Occipital lobe (tissue), 2 donors: ENCODE results near the gene MASP1. TPM values are rescaled to one million over a fixed set of nuclear protein-coding genes. Genes with fewer than 3 reads are reported as not detected.

ENCODE experiments used
- DNase-seq: peaks from one replicate; lab custom pipeline; 2025; lab: John Stamatoyannopoulos, UW
- total RNA-seq: library from RNA; depleted of rRNA; stranded (reverse); fragments of >200 nt; gene quantifications from one replicate; pipeline ENCODE4 v1.2.3, GENCODE V29; 2014

Gene MASP1
- total RNA-seq, 1 donor from 2014 or later: 17.2 TPM

DNA sequence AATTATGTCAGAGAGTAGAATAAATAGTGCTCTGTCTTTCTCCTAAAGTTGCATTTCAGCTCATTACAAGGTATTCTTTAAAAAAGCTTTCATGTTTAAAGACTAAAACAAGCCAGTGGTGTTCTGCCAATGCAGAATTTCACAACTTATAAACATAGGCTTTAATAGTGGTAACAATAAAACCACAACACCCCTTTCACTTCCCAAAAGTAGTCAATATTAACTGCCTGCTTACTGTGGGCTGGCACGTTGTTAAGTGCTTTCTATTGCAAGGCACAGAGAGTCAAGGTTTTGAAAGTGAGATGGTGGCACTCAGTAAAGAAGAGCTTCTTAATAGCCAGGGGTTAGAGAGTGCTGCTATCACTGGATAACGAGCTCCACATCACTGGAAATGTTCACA lies 102.6 kb downstream of the MASP1 start:
- no peak for DNase-seq

DNA sequence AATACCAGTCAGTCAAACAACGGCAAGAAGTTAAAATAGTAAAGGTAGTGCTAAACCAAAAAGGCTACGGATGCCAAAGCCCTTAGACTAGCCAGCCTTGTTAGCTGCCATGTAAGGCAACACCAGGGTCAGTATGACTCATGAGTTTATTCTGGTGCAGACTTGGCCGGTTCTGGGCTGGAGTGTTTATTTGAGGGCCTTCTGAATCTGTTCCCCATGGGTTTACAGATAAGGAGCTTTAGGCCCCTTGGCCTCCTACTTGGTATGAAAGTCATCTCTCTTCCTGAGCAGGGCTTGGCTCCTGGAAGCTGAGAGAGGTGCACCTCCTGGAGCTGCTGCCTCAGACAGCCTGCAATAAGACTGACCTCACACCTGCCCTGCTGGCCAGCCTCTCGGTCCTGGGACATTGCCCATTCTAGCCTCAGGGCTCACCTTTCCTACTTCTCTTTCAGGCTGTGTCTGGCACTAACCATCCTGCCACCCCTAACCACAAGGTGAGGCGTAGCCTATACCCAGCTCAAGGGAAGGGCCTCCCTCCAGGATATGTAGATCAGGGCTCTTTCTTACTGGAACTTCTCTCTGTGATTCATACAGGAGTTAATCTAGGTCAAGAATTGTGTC lies 104.6 kb downstream of the MASP1 start:
- DNase-seq: no peak

DNA sequence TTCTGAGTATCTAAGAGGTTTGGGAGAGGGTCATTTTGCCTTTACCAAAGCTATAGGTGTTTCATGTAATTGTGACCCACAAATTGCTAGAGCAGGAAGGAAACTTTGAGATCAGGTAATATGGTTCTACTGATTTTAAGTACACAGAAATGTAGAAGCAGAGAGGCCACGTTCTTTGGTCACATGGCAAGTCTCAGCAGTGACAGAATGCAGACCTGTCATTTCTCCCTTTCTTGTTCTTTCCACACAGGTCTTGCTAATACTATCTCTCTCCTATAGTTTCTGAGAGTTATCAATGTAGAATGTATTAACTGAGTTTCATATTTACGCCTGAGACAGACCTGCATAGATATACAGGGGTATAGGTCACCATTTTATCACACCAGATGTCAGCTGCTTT lies 105.2 kb downstream of the MASP1 start:
- DNase-seq: no peak

DNA sequence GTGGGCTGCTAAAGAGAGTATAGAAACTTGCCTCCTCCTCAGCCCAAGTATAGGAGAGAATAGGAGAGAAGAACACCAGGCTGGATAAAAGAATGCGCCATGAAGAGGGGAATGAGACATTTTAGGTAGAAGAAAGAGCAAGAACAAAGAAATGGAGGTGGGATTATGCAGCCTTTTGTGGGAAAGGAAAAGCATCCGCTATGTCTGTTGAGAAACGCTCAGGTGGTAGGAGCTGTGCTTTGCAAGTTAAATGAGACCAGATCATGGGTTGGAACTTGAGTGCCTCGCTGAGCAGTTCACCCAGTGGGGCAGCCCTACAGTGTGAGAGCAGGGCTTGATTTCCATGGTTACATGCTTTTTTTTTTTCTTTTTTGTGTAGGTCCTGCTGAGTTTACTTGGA lies 105.8 kb downstream of the MASP1 start:
- no peak for DNase-seq

Other genes with a start within 250 kb of the MASP1 start
- 16.7 TPM for gene RPL39L, start 152.2 kb downstream of the MASP1 start, total RNA-seq
- not detected for gene RTP1, start 94.3 kb downstream of the MASP1 start, total RNA-seq
- gene RTP4, start 76.6 kb upstream of the MASP1 start, total RNA-seq: not detected